GM12874 (cell line): ENCODE measurements around the gene HJURP.

ENCODE experiments used
- CTCF ChIP-seq: IDR thresholded peaks from 2 replicates; pipeline ENCODE4 v1.5.1; 2011; ENCODE audit warnings: low read depth, mild to moderate bottlenecking, control low read depth, low read length, moderate library complexity; ENCODE audit not compliant: insufficient read depth

The HJURP gene

GRCh38 chr2:233832414-233832813, 21.9 kb downstream of the HJURP start:
- no peak for TF ChIP-seq CTCF

DNA sequence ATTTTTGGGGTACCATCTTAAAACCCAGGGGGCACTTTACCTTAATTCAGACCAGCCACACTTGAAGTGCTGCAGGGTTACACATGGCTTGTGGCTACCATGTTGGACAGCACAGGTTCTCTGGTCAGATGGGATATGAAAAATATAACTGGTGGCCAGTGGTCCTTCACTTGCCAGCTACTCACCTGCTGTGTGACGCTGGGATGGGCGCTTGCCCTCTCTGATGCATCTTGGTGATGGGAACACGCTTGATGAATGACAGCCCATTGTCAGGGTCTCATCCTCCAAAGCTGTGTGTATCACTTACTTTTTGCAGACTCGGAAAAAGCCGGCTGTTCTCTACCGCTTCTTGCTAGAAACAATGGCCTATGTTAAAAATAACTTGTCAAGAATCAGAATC, 22.5 kb downstream of the HJURP start:
- TF ChIP-seq CTCF, result no peak

- no peak for TF ChIP-seq CTCF
These were observed 23.2 kb downstream of the HJURP start for GRCh38 chr2:233831011-233831721.

DNA sequence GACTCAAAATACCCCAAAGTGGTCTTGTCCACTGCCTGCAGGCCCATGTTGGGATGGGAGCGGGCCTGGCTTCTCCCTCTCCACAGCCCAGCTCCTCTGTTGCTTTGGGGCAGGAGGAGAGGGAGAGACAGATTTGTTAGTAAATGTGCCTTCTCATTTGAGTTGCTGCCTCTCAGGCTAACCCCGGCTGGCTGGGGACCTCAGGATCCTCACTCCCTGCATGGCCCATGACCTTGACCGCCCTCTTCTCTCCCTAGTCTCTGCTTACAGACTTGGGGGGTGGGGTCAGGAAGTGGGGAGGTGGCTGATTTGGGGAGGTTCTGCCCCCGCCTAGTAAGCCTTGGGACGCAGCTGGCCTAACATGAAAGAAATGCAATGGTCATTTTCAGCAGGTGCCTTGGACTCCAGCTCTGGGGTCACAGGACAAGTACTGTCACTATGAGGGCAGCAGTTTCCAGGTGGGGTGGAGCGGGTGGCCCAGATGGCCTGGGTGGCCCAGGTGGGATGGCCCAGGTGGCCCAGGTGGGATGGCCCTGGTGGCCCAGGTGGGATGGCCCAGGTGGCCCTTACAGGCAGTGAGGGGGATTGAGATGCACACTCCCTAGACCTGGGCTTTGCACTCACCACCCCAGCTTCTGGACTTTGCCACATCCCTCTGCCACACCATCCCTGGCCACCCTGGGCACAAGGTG, 24.1 kb downstream of the HJURP start:
- no peak for TF ChIP-seq CTCF

DNA sequence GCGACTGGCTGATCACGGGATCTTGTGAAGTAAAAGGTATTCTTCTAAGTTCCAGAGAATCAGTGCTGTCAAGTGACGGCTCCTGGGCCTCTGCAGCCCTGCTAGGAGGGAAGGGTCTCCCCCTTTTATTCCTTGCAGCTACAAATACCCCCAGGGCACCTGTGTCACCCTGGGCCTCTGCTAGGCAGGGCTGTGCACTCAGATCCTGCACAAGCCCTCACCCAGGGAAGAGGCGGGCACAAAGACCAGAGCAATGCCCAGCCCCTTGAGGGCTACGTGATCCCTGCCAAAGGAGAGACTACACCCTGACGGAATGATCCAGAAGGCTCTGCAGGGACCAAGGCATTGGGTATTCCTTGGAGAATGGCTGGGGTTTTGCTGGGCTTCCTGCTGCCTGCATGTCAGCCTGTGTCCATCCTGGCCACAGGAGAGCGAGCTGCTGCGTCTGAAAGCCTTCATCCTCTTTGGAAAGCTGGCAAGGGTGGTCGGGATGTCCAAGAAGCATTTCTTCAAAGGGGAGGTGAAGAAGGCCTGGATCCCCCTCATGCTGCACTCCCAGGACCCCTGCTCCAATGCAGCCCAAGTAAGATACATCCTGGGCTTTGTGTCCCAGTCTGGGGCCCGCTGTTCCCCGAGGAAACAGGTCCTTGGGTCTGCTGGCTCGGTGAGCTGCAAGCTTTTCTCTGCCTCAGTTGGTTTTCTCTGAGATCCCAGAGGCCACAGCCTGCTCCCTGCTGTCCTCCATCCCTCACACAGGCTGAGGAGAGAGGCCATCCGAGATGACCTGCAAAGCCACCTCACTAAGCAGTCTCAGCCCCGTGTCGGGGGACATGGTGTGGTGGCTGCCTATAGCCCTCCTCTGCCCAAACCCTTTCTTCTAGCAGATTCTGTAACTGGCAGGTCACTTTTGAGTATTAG, 24.9 kb downstream of the HJURP start:
- TF ChIP-seq CTCF, result no peak

GRCh38 chr2:233828546-233829192, 25.7 kb downstream of the HJURP start:
- no peak for TF ChIP-seq CTCF
